Neutrophil (primary cell): ENCODE data around the gene RAB3IL1.

ENCODE experiments used
- H3K27ac ChIP-seq: fragments of 200-600 bp; sonication (generic); 2 replicates; pipeline ENCODE4 v1.5.1; 2016; ENCODE audit warnings: mild to moderate bottlenecking, moderate library complexity
- H3K27me3 ChIP-seq: fragments of 200-600 bp; sonication (generic); 2 replicates; pipeline ENCODE4 v1.6.0; 2016; ENCODE audit warnings: mild to moderate bottlenecking
- H3K36me3 ChIP-seq: fragments of 200-600 bp; sonication (generic); 2 replicates; pipeline ENCODE4 v1.5.1; 2017
- H3K4me1 ChIP-seq, 2 experiments: fragments of 200-600 bp in 1 of 2; sonication (generic) in 1 of 2; 1 replicate in 1 of 2; 2 replicates in 1 of 2; pipeline versions ENCODE4 v1.5.1 to v1.6.1; 2013 to 2016; ENCODE audit warnings: low read depth in 1 of 2, low read length in 1 of 2, mild to moderate bottlenecking in 1 of 2, moderate library complexity in 1 of 2; ENCODE audit not compliant: control insufficient read depth in 1 of 2, insufficient read depth in 1 of 2
- H3K4me3 ChIP-seq, 2 experiments: fragments of 200-600 bp in 1 of 2; sonication (generic) in 1 of 2; 1 replicate in 1 of 2; 2 replicates in 1 of 2; pipeline ENCODE4 v1.5.1; 2013 to 2016; ENCODE audit warnings: low read depth in 1 of 2, low read length in 1 of 2, mild to moderate bottlenecking in 1 of 2, moderate library complexity in 1 of 2
- H3K9me3 ChIP-seq: fragments of 200-600 bp; sonication (generic); 2 replicates; pipeline ENCODE4 v1.5.1; 2016
- TF ChIP-seq, protein P1 (sequence below): fragments of 200-600 bp; sonication (generic); IDR thresholded peaks from 2 replicates; pipeline ENCODE4 v1.5.1; 2016; ENCODE audit warnings: antibody characterized with exemption

Gene RAB3IL1

DNA sequence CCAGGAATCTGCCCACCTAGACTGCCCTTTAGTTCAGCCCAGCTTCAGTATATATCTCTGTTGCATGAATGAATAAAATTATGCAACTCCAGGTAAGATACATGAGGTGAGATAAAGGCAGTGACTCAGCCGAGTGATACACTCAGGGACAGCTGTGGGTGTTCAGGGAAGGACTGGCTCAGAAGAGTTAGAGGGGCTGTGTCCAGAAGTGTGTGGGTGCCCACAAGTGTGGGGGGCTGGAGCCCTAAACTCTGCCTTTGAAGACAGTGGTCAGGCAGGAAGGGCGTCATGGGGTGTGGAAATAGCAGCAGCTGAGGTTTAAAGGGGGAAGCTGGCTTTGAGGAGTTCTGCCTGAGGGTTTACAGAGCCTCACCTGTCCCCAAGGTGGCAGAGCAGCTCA is 41.7 kb upstream of the RAB3IL1 start:
- peaks cover 91 to 93% of the 10 kb centered on the region in 2 experiments for H3K4me1 ChIP-seq
- peak overlapping the region; percentile 95 for H3K27ac ChIP-seq
- H3K9me3 ChIP-seq, result no peaks in the 10 kb centered on the region
- peaks cover 78% of the 10 kb centered on the region for H3K36me3 ChIP-seq
- no peaks in the 10 kb centered on the region for H3K27me3 ChIP-seq
- TF ChIP-seq, protein P1, sequence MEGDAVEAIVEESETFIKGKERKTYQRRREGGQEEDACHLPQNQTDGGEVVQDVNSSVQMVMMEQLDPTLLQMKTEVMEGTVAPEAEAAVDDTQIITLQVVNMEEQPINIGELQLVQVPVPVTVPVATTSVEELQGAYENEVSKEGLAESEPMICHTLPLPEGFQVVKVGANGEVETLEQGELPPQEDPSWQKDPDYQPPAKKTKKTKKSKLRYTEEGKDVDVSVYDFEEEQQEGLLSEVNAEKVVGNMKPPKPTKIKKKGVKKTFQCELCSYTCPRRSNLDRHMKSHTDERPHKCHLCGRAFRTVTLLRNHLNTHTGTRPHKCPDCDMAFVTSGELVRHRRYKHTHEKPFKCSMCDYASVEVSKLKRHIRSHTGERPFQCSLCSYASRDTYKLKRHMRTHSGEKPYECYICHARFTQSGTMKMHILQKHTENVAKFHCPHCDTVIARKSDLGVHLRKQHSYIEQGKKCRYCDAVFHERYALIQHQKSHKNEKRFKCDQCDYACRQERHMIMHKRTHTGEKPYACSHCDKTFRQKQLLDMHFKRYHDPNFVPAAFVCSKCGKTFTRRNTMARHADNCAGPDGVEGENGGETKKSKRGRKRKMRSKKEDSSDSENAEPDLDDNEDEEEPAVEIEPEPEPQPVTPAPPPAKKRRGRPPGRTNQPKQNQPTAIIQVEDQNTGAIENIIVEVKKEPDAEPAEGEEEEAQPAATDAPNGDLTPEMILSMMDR, result no peak
- peak overlapping the region; percentile 1 to 78 for H3K4me3 ChIP-seq

DNA sequence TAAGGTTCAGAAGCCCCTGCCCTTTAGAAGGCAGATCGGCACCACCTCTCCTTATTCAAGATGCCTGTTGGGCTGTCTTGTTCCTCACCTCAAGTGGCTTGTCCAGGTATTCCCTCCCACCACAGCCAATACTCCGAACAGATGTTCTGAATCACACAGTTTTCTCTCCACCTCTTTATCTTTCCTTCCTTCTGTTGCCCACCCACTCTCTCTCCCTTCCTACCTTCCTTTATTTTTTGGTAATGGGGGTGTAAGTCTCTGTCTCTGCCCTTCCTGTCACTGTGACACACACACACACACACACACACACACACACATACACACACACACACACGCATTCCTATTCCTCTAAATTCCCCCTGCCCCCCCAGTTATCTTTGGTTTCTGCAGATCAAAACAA is 41.2 kb upstream of the RAB3IL1 start:
- peak overlapping the region; percentile 95 for H3K27ac ChIP-seq
- H3K4me3 ChIP-seq, result peak overlapping the region; percentile 1 to 78
- peaks cover 91 to 93% of the 10 kb centered on the region in 2 experiments for H3K4me1 ChIP-seq
- H3K27me3 ChIP-seq, result no peaks in the 10 kb centered on the region
- H3K36me3 ChIP-seq, result peaks cover 73% of the 10 kb centered on the region
- TF ChIP-seq, protein P1, result no peak
- no peaks in the 10 kb centered on the region for H3K9me3 ChIP-seq

DNA sequence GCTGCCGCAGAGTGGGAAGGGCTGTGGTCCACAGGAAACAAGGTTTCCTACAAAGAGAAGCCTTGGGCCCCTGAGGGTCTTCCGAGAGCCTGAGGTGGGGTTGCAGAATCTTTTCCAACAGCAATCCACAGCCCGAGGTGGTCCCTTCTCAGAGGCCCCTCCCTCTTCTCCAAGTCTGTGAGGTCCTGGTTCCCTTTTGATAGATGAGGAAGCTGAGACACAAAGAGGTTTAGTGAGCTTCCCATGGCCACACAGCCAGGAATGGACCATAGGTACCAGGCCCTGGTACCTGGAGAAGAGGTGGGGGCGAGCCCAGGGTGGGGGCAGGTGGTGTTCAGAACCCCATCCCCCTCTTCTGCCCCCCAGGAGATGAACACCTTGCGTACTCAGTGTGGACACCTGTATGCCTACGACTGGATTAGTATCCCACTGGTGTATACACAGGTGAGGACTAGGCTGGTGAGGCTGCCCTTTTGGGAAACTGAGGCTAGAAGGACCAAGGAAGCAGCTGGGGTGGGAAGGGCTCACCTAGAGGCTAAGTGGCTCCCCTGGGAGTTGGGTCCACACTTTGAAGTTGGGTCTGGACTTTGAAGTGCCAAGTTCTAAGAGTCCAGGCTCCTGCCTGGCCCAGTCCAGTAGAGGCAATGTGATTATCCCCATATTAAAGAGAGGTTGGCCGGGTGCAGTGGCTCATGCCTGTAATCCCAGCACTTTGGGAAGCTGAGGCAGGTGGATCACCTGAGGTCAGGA is 39.8 kb upstream of the RAB3IL1 start:
- TF ChIP-seq, protein P1, result no peak
- H3K27me3 ChIP-seq, result no peaks in the 10 kb centered on the region
- H3K4me3 ChIP-seq, result peak overlapping the region; percentile 78 to 85
- no peaks in the 10 kb centered on the region for H3K9me3 ChIP-seq
- peaks cover 59% of the 10 kb centered on the region for H3K36me3 ChIP-seq
- peaks cover 82 to 85% of the 10 kb centered on the region in 2 experiments for H3K4me1 ChIP-seq
- H3K27ac ChIP-seq, result peak overlapping the region; percentile 95

DNA sequence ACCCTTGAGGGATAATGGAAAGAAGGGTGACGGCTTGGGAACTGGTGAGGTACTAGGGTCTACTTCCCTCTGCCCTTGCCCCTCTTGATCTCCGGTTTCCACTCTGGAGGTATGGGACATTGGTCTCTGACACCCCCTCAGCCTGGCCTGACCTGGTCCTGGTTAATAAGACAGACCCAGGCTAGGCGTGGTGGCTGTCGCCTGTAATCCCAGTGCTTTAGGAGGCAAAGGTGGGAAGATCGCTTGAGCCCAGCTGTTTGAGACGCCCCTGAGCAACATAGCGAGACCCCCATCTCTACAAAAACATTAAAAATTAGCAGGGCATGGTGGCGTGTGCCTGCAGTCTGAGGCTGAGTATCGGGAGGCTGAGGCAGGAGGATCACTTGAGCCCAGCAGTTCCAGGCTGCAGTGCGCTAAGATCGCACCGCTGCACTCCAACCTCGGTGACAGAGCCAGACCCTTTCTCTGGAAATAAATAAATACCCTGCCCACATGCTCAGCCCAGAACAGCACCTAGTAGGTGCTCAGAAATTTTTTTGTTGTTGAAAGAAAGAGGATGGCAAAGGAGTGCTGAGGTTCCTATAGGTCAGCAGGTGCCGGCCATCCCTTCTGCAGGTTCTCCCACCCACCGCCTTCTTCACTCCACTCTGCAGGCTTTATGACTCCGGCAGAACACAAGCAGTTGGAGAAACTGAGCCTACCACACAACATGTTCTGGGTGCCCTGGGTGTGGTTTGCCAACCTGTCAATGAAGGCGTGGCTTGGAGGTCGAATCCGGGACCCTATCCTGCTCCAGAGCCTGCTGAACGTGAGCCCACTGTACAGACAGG is 39.0 kb upstream of the RAB3IL1 start:
- peak overlapping the region; percentile 95 for H3K27ac ChIP-seq
- H3K4me3 ChIP-seq, result peak overlapping the region; percentile 78 to 85
- peaks cover 74 to 77% of the 10 kb centered on the region in 2 experiments for H3K4me1 ChIP-seq
- H3K36me3 ChIP-seq, result peaks cover 51% of the 10 kb centered on the region
- TF ChIP-seq, protein P1, result no peak
- no peaks in the 10 kb centered on the region for H3K27me3 ChIP-seq
- H3K9me3 ChIP-seq, result no peaks in the 10 kb centered on the region

DNA sequence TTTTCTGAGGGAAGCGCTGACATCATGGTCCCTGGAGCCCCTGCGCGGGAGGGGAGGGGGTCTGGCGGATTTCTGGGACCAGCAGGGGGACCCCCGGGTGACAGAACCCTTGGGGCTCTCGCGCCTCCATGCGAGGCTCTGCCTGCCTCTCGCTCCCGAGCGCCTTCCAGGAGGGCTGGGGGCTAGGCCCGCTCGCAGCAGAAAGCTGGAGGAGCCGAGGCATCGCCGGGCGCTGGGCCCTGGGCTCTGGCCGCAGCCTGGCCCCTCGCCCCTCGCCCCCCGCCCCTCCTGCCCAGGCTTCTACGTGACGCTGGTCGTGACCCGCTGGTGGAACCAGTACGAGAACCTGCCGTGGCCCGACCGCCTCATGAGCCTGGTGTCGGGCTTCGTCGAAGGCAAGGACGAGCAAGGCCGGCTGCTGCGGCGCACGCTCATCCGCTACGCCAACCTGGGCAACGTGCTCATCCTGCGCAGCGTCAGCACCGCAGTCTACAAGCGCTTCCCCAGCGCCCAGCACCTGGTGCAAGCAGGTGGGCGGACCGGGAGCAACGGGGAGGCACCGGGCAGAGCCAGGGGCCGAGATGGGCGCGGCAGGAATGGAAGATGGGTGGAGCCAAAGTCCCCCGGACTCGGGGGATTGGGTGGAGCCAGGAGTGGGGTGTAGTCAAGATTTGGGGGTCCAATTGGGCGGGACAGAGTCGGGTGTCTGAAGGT is 38.2 kb upstream of the RAB3IL1 start:
- no peaks in the 10 kb centered on the region for H3K9me3 ChIP-seq
- H3K36me3 ChIP-seq, result peaks cover 43% of the 10 kb centered on the region
- H3K27me3 ChIP-seq, result no peaks in the 10 kb centered on the region
- H3K4me1 ChIP-seq, result peaks cover 68% of the 10 kb centered on the region in 2 experiments
- H3K27ac ChIP-seq, result peak overlapping the region; percentile 95
- H3K4me3 ChIP-seq, result peak overlapping the region; percentile 78 to 85
- TF ChIP-seq, protein P1, result no peak
